Psoas muscle (tissue), 8 donors: ENCODE results near the gene CNTFR. TPM values are rescaled to one million over a fixed set of nuclear protein-coding genes. Genes with fewer than 3 reads are reported as not detected.

ENCODE experiments used
- ATAC-seq, 4 donors: fragments of 200-7000 bp; cut with Tn5 transposase; one replicate each; pipeline ENCODE4 v1.9.1; 2020; ENCODE audit warnings: moderate library complexity in 3 of 4, mild to moderate bottlenecking in 2 of 4
- DNase-seq, 2 donors: peaks; one replicate each; pipeline ENCODE4 v3.0.0-alpha.2; 2020
- H3K27ac ChIP-seq: fragments of 200-600 bp; one replicate; pipeline ENCODE4 v1.8.0; 2022
- H3K27me3 ChIP-seq, 3 donors: fragments of 200-600 bp in 1 of 3; one replicate each; pipeline versions ENCODE4 v1.6.1 to v1.8.0; 2013 to 2022; ENCODE audit warnings: low read length in 2 of 3, mild to moderate bottlenecking in 2 of 3, moderate library complexity in 1 of 3; ENCODE audit not compliant: insufficient read depth in 3 of 3
- H3K36me3 ChIP-seq, 2 donors: fragments of 200-600 bp in 1 of 2; one replicate each; pipeline versions ENCODE4 v1.6.1 to v1.8.0; 2013 to 2022; ENCODE audit warnings: low read depth in 1 of 2, mild to moderate bottlenecking in 1 of 2, moderate library complexity in 1 of 2; ENCODE audit not compliant: insufficient read depth in 1 of 2
- H3K4me1 ChIP-seq: fragments of 200-600 bp; one replicate; pipeline ENCODE4 v1.8.0; 2022
- H3K4me3 ChIP-seq: fragments of 200-600 bp; one replicate; pipeline ENCODE4 v1.8.0; 2022; ENCODE audit warnings: mild to moderate bottlenecking
- H3K9me3 ChIP-seq: fragments of 200-600 bp; one replicate; pipeline ENCODE4 v1.8.0; 2022
- CTCF ChIP-seq: fragments of 200-600 bp; IDR thresholded peaks from one replicate; pipeline ENCODE4 v1.8.0; 2022; ENCODE audit warnings: antibody characterized with exemption
- WGBS, 3 donors: extraction: QIAGEN DNeasy Blood & Tissue Kit; methylation state at CpG; one replicate each; pipeline versions ENCODE4 v1.1.6 to v1.1.7; 2013; 5-methylcytosine and 5-hydroxymethylcytosine counted together
- intact Hi-C, 2 donors: fragments of 100-400 bp; cut with DNase I; formaldehyde crosslinking; loops; one replicate each; pipeline versions ENCODE4 v1.11.0 to v1.14.2; 2022
- polyA plus RNA-seq, 3 donors: library from polyadenylated mRNA; stranded (reverse); fragments of 200-250 nt; gene quantifications; one replicate each; pipeline ENCODE4 v1.2.3, GENCODE V29; 2013
- total RNA-seq, 4 donors: library from RNA; stranded (reverse); fragmentation: NEBNext Ultra II Directional in 2 of 4; extraction: Animal tissue kit (Norgen Biotek cat#: 25700) in 2 of 4; gene quantifications; one replicate each; pipeline versions ENCODE4 v1.2.1 to v1.2.4, GENCODE V29; 2021 to 2023
- donor health status: healthy with polysubstance abuse.
- donor health status: DM: no; HTN: no; CAD: no; lungs with moderate emphysema.
- donor health status: Bipolar disorder and iron deficiency.
- donor health status: healthy.
- donor health status: DM: yes; HTN: yes; CAD: no.
- donor health status: DM: no; HTN: no; CAD: no.
- donor health status: DM: no; HTN: no; CAD: no.
- donor health status: DM: yes; HTN: yes; CAD: no.

CNTFR gene
- total and polyA plus RNA-seq, 7 donors, result 32.3 to 97.4 (median 64.4) TPM

- WGBS, 3 donors, result 70 to 74% (median 72%) methylated on average over 7 to 8 of the region's 8 CpGs
- H3K9me3 ChIP-seq, result no peaks in the 10 kb centered on the region
- ATAC-seq, result no peak
- peak in 1 of 2 donors; percentile 5 for DNase-seq
- no peaks in the 10 kb centered on the region for H3K27me3 ChIP-seq
- peaks cover 32% of the 10 kb centered on the region for H3K4me1 ChIP-seq
- peaks cover 0 to 40% of the 10 kb centered on the region in 2 donors for H3K36me3 ChIP-seq
- H3K4me3 ChIP-seq, result no peak overlapping the region
- TF ChIP-seq CTCF, result no peak
- H3K27ac ChIP-seq, result no peak overlapping the region
- intact Hi-C loops, result no loop called here
Observed at GRCh38 chr9:34566322-34566721, 23.2 kb downstream of the CNTFR start.

- ATAC-seq (no peak), DNase-seq (peak in 1 of 2 donors; percentile 3)
- intact Hi-C loops, result no loop called here
- Histone ChIP-seq H3K4me3 (no peak overlapping the region), H3K27me3 (no peaks in the 10 kb centered on the region), H3K36me3 (peaks cover 0 to 40% of the 10 kb centered on the region in 2 donors), H3K9me3 (no peaks in the 10 kb centered on the region), H3K27ac (no peak overlapping the region), H3K4me1 (peaks cover 33% of the 10 kb centered on the region)
- no peak for TF ChIP-seq CTCF
- 74 to 80% (median 80%) methylated on average over 8 of the region's 8 CpGs for WGBS, 3 donors
Observed at GRCh38 chr9:34565856-34566255, 23.7 kb downstream of the CNTFR start.

- intact Hi-C loops, result no loop called here
- 90 to 94% (median 93%) methylated on average over 16 of the region's 16 CpGs for WGBS, 3 donors
- H3K27me3 ChIP-seq, result no peaks in the 10 kb centered on the region
- ATAC-seq, result no peak
- H3K27ac ChIP-seq, result no peak overlapping the region
- TF ChIP-seq CTCF, result no peak
- no peak overlapping the region for H3K4me3 ChIP-seq
- H3K9me3 ChIP-seq, result no peaks in the 10 kb centered on the region
- peaks cover 0 to 40% of the 10 kb centered on the region in 2 donors for H3K36me3 ChIP-seq
- DNase-seq, result peak; percentile 7 to 26
- H3K4me1 ChIP-seq, result peaks cover 34% of the 10 kb centered on the region
Observed at GRCh38 chr9:34564617-34565016, 24.9 kb downstream of the CNTFR start.

GRCh38 chr9:34563262-34563661, 26.3 kb downstream of the CNTFR start:
- Histone ChIP-seq H3K4me3 (no peak overlapping the region), H3K4me1 (peaks cover 45% of the 10 kb centered on the region), H3K27me3 (no peaks in the 10 kb centered on the region), H3K36me3 (peaks cover 0 to 34% of the 10 kb centered on the region in 2 donors), H3K9me3 (no peaks in the 10 kb centered on the region), H3K27ac (no peak overlapping the region)
- DNase-seq (no peak), ATAC-seq (no peak)
- no peak for TF ChIP-seq CTCF
- intact Hi-C loops, result no loop called here
- WGBS, 3 donors, result 80 to 86% (median 81%) methylated on average over 5 of the region's 5 CpGs

DNA sequence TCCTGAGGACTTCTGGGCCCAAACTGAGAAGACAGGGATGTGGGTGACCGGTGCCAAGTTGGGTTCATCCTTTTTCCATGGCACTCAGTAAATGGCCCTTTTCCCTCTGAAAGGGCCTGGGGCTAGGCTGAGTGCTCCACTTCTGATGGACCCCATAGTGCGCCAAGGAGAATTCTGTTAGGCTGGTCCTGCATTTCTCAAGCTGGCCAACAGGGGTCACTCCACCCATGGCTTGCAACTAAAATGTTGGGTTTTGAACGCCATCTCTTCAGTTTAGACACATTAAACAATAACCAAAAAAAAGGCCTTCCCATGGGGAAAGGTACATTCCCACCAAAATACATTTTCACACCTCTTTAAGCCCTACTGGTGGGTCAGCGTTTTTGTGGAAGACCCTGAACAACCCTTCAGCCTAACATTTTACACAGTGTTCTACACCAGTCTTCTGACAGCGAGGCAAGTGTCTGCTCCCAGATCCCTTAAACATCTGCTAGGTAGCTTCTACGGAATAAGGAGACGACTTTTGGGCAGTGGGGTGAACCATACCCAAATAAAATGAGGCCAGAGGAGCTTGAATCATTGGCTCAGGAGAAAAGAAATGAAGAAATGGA, 27.3 kb downstream of the CNTFR start:
- peaks cover 47% of the 10 kb centered on the region for H3K4me1 ChIP-seq
- WGBS, 3 donors, result 89 to 93% (median 90%) methylated on average over 7 of the region's 7 CpGs
- peak; percentile 55 for TF ChIP-seq CTCF
- ATAC-seq (no peak), DNase-seq (no peak)
- intact Hi-C loops, result no loop called here
- H3K36me3 ChIP-seq, result peaks cover 0 to 31% of the 10 kb centered on the region in 2 donors
- no peaks in the 10 kb centered on the region for H3K27me3 ChIP-seq
- H3K9me3 ChIP-seq, result no peaks in the 10 kb centered on the region
- H3K4me3 ChIP-seq, result no peak overlapping the region
- peak overlapping the region; percentile 96 for H3K27ac ChIP-seq
